HG03060 (cell line): ENCODE results near the gene THEMIS2.

Experiments
- ATAC-seq: cut with Tn5 transposase; IDR thresholded peaks from one replicate; pipeline ENCODE4 v1.9.1; 2021; ENCODE audit warnings: low read depth, moderate number of reproducible peaks; ENCODE audit not compliant: unreplicated experiment

Gene THEMIS2

DNA sequence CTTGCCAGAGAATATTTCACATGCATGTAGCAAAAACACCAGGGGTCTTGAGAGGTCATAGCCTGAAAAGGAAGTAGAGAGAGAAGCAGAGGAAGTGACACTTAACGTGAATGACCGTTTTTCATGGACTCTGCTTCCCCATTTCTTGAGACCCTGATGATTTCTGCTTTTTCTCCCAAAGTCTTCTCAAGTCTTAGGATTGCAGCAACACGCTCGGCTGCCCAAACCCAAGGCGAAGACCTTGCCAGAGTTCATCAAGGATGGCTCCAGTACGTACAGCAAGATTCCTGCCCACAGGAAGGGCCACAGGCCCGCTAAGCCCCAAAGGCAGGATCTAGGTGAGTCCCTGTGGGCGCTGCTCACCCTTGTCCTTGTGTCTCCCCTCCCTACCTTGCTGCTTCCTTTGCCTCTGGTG, 12.8 kb downstream of the THEMIS2 start:
- no peak for ATAC-seq

DNA sequence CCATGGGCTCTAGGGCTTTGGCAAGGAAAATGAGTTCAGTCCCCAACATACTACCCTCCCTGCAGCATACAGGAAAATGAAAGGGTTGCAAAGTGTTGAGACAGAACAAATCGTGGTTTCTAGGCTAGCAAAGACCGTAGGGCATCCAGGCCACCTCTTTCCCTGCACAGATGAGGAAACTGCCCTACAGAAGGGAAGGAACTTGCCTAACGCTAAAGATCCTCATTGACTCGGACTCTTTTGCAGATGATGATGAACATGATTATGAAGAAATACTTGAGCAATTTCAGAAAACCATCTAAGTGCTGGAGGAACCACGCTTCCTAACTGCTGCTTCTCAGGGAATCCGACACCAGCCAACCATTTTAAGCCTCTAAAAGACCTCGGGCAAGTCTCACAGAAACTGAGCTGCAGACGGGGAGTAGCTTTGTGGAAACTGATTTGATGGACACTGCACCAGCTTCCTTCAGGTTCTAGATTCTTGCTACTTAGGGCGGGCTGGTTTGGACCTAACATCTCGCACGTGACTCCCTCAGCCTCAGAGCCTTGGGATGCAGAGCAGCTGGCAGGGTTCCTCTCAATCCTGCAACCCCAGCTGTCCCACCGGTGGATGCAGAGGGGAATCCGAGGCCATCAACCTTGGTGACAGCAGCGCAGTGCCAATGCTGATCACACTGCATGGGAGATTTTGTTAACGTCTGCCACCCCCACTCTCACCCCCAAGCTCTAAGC, 13.4 kb downstream of the THEMIS2 start:
- no peak for ATAC-seq

DNA sequence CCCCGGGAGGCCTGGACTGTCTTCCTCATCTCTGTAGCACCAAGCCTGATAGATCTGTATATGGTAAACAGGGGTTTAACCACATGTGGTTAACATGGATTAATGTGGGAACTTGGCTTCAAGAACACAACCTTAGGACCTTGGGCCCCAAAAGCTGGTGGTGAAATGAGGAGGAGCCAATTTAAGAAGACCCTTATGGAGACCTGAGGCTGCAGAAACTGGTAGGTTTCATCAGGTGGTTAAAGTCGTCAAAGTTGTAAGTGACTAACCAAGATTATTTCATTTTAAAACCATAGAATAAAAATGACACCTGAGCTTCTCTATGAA, 14.0 kb downstream of the THEMIS2 start:
- no peak for ATAC-seq

DNA sequence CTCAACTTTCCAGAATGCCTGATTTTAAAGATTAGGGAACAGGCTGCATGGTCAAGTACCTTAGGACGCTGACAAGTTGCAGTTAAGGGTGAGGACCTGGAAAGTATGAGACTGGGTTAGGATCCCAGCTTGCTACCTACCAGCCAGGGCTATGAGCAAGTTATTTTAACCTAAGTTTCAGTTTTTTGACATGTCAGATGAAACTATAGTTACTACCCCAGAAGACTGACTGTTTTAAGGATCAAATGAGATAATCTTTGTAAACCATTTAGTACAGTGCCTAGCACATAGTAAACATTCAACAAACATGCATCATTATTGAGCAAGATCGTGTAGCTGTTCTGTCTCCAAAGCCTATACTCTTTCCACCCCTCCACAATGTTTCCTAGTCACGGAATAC, 14.4 kb downstream of the THEMIS2 start:
- ATAC-seq = no peak

DNA sequence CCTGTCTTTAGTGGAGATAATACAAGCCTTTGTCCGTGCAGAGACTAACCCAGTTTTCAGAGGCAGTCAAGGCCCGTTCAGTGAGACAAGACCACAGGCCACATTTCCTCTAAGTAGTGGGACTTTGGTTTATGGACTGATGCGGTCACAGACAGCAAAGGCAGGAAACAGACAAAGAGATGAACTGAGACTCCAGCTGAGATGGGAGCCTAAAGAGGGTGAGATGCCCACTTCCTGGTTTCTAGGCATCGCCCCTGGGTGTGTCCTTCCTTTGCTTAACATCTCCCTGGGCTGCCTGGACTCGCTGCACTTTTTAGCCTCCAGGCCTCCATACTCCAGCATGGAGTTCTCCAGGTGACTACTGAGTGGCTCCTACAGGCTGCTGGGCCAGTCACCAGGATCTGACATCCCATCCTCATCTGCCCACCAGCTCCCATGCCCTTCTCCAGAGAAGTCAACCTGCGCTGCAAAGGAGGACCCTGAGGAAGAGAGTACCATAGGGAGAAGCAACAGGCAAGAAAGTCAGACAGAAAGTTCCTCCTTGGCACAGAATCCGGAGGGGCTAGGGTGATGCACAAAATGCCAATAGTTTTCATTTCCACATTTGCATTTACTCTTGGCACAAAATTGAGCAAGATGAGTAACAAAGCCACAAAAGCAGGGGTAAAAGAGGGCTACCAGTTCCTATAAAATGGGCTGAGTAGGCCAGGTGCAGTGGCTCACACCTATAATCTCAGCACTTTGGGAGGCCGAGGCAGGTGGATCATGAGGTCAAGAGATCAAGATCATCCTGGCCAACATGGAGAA, 15.1 kb downstream of the THEMIS2 start:
- no peak for ATAC-seq

DNA sequence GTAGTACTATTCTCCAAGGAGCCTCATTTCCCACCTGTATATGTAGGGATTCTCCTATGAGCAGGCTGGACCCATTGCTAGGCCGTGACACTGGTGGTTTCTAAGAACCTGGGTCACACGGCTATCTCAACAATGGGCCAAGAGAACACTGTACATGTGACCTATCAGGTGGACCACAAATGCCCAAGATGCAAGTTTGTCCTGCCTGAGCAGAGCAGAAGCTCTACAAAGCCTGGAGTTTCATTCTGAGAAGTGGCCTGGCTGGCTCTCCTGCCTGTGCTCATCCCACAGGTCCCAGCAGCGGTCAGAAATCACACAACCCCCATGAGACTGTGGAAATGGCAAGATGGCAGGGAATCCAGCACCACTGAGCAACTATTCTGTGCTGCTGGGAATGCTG, 17.2 kb downstream of the THEMIS2 start:
- ATAC-seq = no peak

DNA sequence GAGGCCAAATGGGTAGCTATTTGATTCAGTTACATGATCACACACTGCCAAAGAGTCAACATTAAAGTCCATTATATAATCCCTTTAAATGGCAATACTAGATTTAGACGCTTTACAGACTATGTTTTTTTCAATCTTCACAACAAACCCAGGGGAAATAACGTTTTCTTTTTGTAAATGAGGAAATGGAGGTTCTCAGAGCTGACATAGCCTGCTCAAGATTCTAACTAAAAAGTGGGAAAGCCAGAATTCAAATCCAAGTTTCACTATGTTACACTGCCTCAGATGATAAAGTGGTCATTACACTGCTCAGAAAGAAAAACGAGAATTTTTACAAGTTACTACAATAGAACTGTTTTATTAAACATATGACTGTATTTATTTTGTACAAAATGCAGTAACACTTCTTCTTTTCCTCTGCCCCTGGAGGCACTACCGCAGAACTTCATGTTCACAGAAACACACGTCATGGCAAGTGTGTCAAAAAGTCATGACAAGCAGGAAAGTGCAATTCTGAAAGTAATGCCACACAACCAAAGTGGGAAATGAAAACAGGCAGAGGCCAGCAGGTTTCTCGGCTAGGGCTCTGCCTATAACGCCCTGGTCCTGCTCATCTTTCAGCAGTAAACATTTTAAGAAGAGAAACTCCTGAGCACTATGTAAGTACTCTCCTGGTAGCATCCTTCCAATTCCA, 19.0 kb downstream of the THEMIS2 start:
- no peak for ATAC-seq

DNA sequence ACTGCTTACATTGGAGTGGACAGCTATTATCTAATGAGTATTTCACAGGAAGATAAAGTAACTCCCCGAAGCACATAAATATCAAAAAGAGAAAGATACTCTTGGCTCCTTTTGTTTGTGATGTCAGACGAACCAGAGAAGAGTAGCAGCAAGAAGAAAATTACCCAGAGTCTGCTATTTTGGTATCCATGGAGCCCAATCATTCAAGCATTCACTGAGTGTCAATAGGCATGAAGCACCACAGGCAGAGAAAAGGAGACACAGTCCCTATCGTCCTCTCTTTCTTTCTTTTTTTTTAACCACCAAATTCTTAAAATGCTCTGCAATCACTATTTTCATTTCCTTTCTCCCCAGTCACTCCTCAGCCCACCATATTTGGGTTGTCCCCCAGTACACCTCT, 22.2 kb downstream of the THEMIS2 start:
- no peak for ATAC-seq

DNA sequence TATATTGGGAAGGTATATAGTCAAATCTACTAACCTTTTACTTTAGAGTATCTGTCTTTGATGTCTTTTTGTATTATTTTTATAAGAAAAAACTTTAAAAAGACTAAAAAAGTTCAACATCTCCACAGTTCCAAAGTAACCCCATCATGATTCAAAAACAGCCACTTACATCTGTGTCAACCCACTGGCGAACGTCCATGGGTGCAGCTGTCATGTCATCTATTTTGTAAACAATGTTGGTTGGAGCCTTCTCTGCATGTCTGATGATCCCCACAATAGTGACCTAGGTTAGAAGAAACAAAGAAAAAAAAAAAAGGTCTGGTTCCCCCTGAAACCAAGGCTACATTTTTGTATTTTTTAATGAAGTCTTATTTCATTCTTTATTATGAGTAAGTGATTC, 34.4 kb downstream of the THEMIS2 start:
- ATAC-seq = no peak

DNA sequence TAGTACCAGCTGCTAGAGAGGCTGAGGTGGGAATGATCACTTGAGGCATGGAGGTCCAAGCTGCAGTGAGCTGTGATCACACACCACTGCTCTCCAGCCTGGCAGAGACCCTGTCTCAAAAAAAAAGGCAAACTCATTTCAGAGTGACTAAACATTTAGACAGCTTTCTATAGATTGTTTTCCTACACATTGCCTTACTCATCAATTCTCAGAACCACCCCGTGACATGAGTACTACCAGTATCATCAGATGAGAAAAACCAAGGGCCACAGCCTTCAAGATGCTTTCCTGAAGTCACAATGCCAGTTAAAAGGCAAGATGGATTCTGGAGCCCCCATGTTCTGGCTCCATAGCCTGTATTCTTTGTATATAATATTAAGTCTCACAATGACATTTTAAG, 40.1 kb downstream of the THEMIS2 start:
- no peak for ATAC-seq

DNA sequence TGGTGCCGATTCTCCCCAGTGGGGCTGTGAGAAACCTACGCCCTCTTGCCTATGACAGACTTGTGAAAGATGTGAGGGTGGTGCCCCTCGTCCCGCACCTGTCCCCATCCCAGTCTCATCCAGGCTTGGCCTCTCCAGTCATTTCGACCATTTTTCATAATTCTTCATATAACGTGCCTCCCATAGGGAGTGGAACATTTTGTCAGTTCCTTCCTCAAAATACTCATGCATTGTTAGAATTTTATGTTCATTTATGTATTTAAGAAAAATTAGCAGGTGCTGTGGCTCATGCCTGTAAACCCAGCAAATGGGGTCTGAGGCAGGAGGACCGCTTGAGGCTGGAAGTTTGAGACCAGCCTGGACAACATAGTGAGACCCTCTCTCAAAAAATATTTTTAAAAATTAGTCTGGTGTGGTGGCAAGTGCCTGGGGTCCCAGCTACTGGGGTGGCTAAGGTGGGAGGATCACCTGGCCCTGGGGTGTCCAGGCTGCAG, 42.8 kb downstream of the THEMIS2 start:
- no peak for ATAC-seq

DNA sequence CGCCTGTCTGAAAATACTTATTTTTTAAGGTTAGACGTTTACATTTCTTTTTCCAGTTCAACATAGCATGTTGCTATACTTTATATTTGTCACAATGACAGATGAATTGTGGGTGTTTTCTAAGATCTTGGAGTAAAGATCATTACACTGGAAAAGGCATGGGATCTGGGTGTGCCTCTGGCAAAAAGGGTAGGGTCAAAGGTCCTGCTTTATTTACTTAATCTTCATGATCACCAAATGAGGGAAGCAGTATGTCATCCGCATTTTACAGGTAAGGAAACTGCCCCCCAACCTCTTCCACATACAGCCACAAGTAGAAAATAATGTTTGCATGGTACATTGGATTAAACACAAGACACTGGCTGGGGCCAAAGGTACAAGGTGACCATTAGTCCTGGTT, 49.9 kb downstream of the THEMIS2 start:
- ATAC-seq = no peak

DNA sequence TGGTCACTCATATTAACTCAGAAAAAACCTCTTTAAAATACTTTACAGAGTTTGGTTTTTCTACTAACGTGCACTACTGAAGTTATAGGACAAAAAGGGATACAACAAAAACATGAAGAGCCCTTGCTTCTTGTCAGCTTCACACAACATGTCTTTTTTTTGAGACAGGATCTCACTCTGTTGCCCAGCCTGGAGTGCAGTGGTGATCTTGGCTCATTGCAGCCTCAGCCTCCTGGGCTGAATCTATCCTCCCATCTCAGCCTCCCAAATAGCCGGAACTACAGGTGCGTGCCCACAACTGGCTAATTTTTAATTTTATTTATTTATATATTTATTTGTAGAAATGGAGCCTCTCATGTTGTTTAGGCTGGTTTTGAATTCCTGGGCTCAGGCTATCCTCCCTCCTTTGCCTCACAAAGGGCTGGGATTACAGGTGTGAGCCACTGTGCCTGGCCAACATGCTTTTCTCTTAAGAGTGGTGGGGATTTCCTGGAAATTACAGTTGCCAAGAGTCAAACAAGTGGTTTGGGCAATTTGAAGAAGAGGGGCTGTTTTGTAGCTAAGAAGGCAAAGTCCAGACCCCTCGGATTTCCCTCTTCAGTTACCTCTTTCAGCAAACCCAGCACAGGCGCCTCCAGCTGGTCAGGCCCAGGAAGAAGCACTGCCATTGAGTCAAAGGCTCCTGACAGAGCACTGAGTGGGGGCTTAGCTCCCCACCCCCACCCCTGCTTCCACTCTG, 56.0 kb downstream of the THEMIS2 start:
- ATAC-seq = no peak

DNA sequence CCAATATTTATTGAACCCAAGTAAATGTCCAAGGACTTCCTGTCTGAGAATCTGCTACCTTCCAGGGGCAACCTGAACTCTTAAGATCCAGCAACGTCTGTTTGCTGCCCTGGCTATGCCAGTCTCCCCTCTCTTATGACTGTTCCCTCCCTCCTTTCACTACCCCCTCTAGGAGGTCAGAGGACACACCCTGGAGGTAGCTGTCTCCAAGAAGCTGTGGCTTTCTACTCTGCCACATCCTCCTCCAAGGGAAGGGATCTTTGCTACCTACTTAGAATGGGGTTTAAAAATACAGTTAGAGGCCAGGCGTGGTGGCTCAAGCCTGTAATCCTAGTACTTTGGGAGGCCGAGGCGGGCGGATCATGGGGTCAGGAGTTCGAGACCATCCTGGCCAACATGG, 58.8 kb downstream of the THEMIS2 start:
- ATAC-seq = no peak

DNA sequence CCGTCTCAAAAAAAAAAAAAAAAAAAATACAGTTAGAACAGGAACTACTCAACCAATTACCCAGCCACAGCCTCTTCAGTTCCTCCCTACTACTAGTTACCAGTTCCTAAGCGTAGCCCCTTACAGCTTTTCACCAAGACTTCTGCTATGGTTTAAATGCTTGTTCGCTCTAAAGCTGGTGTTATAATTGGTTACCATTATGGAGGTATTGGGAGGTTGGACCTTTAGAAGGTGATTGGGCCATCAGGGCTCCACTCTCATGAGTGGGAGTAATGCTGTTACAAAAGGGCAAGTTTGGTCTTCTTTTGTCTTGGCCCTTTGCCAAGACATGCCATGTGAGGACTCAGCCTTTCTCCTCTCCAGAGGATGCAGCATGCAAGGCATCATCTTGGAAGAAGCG, 59.4 kb downstream of the THEMIS2 start:
- ATAC-seq = no peak

DNA sequence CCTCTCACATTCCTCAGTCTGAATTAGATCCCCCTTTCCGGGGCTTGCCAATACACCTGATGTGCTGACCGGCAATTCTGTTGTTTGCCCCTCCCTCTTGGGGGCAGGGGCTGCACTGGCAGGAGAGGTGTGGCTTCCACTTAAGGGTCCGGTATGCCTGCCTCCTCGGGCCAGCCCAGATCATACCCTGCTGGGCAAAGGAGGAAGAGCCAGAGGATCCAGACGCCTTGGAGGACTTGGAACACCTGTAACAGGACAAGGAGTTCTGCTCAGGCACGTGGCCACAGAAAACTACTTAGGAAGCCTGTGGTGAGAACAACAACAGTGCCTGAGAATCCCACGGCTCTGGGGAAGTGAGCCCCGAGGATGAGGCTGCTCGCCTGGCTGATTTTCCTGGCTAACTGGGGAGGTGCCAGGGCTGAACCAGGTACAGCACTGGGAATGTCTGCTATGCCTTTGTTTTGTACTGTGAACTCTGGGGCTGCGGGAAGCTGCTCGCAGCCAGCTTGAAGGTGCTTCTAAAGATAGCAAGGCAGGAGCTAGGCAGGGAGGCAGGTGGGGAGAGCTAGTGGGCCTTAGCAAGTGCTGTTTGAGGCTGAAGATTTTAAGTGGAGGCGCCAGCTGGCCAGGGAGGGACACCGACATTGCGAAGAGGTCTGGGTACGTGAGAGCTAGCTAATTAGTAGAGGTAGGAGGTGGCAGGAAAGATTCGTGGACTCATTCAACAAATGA, 62.6 kb downstream of the THEMIS2 start, which contains the start of gene SMPDL3B:
SMPDL3B (plus strand) TSS at position 183 of the 732 bp plus-strand sequence; CDS start at position 367, 184 bp downstream.
- no peak for ATAC-seq

DNA sequence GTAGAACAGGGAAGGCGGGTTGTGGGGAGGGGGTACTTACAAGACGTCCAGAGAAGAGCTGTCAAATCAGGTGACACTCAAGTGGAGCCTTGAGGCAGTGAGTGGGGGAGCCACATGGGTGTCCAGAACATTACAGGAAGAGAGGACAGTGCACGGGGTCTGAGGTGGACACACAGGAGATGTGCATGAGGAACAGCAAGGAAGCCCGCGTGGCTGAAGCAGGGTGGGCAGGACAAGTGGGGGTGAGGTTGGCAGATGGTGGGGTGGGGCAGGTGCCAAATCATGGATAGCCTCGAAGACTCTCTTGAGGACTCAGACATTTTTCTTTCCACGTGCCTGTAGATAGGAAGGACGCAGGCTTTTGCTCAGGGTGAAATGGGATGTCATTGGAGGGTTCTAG, 63.4 kb downstream of the THEMIS2 start:
- ATAC-seq = no peak
